Caco-2 (cell line): ENCODE measurements around the gene CCDC148. TPM values are rescaled to one million over a fixed set of nuclear protein-coding genes. Genes with fewer than 3 reads are reported as not detected.

Source experiments
- BruUV-seq: library from RNA; stranded (reverse); fragments of 400-500 nt; replicated peaks from 2 replicates; lab custom pipeline; 2021; lab: Mats Ljungman, UMichigan
- CTCF ChIA-PET: fragments of 300-600 bp; sonication (Branson Sonifier 250); formaldehyde crosslinking; loops from one replicate; lab custom pipeline; 2022; ENCODE audit warnings: antibody characterized with exemption; lab: Charles Lee
- POLR2A ChIA-PET: fragments of 300-600 bp; sonication (Branson Sonifier 250); formaldehyde crosslinking; loops from one replicate; lab custom pipeline; 2022; ENCODE audit warnings: antibody characterized with exemption; lab: Charles Lee
- DNase-seq, 2 experiments: peaks; one replicate each; pipeline versions ENCODE4 v3.0.0 to v3.0.0-alpha.2; 2020 to 2022
- H3K27me3 ChIP-seq: replicated peaks from 2 replicates; pipeline ENCODE4 v1.6.0; 2011; ENCODE audit warnings: low read length; ENCODE audit not compliant: control insufficient read depth, insufficient read depth
- H3K36me3 ChIP-seq: 2 replicates; pipeline ENCODE4 v1.5.1; 2011; ENCODE audit warnings: low read length; ENCODE audit not compliant: control insufficient read depth, insufficient read depth
- H3K4me1 ChIP-seq: fragments of 250-450 bp; sonication (Bioruptor Pico); 2 replicates; pipeline ENCODE4 v1.5.1; 2020; ENCODE audit warnings: mild to moderate bottlenecking
- H3K4me3 ChIP-seq: 2 replicates; pipeline ENCODE4 v1.5.1; 2011; ENCODE audit warnings: low read depth, mild to moderate bottlenecking, control low read depth, low read length
- H3K9me3 ChIP-seq: fragments of 250-450 bp; sonication (Bioruptor Pico); 2 replicates; pipeline ENCODE4 v1.5.1; 2020; ENCODE audit warnings: mild to moderate bottlenecking, moderate library complexity
- H3K27ac Mint-ChIP-seq: one replicate; pipeline ENCODE4 v1.8.0; 2022; ENCODE audit warnings: mixed read lengths; ENCODE audit not compliant: unreplicated experiment
- H3K27me3 Mint-ChIP-seq: one replicate; pipeline ENCODE4 v1.8.0; 2022; ENCODE audit warnings: mixed read lengths; ENCODE audit not compliant: insufficient read depth, unreplicated experiment
- H3K36me3 Mint-ChIP-seq: one replicate; pipeline ENCODE4 v1.8.0; 2022; ENCODE audit warnings: mild to moderate bottlenecking, mixed read lengths; ENCODE audit not compliant: insufficient read depth, unreplicated experiment
- H3K4me1 Mint-ChIP-seq: one replicate; pipeline ENCODE4 v1.8.0; 2022; ENCODE audit warnings: low read depth, mixed read lengths; ENCODE audit not compliant: unreplicated experiment
- H3K4me3 Mint-ChIP-seq: one replicate; pipeline ENCODE4 v1.8.0; 2022; ENCODE audit warnings: mild to moderate bottlenecking, moderate library complexity, mixed read lengths; ENCODE audit not compliant: unreplicated experiment
- H3K9me3 Mint-ChIP-seq: one replicate; pipeline ENCODE4 v1.8.0; 2022; ENCODE audit warnings: mixed read lengths; ENCODE audit not compliant: unreplicated experiment
- intact Hi-C: fragments of 100-400 bp; cut with micrococcal nuclease; formaldehyde crosslinking; loops from one replicate; pipeline ENCODE4 v1.10.0; 2022; ENCODE audit not compliant: unreplicated experiment
- total RNA-seq: library from RNA; stranded (reverse); gene quantifications from 2 replicates; pipeline ENCODE4 v1.2.3, GENCODE V29; 2022
- TF ChIP-seq, protein P1 (sequence below), 2 experiments: fragments of 200-600 bp in 1 of 2; IDR thresholded peaks; 1 replicate in 1 of 2; 2 replicates in 1 of 2; pipeline versions ENCODE4 v1.5.1 to v1.8.0; 2011 to 2022; ENCODE audit warnings: antibody characterized with exemption in 1 of 2, control low read depth in 1 of 2, inconsistent platforms in 1 of 2, low read depth in 1 of 2, low read length in 1 of 2, mild to moderate bottlenecking in 1 of 2, moderate library complexity in 1 of 2; ENCODE audit not compliant: insufficient read depth in 1 of 2, severe bottlenecking in 1 of 2, unreplicated experiment in 1 of 2

CCDC148 gene
- total RNA-seq, 1 experiment from 2014 or later, result 6.3 TPM

DNA sequence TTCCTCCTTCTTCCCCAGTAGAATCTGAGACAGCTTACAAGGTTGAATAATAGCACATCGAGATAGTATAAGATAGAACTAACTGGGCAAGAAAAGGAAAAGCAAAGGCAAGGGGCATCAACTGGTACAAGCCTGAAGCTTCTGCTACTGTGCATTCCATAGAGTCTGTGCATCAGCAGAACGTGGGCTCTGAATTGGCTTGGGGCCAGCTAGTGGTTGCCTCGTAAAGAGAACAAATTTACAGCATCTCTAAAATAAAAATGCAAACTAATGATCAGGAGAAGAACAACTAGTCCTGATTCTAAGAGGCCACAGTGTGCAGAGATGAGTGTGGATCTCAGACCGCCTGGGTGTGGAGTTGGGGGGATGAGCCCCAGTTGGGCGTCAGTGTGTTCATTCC lies 318.3 kb downstream of the CCDC148 start:
- BruUV-seq, result no TSS peak
- Mint-ChIP-seq H3K4me1 (peaks cover 20% of the 10 kb centered on the region), H3K27ac (no peak overlapping the region), H3K36me3 (no peaks in the 10 kb centered on the region), H3K9me3 (peaks cover 4% of the 10 kb centered on the region), H3K27me3 (no peaks in the 10 kb centered on the region), H3K4me3 (no peak overlapping the region)
- DNase-seq, result no peak
- Histone ChIP-seq H3K27me3 (no peaks in the 10 kb centered on the region), H3K9me3 (no peaks in the 10 kb centered on the region; the same call in 1 of the 2 replicates), H3K36me3 (no peaks in the 10 kb centered on the region), H3K4me1 (peaks cover 29% of the 10 kb centered on the region), H3K4me3 (no peak overlapping the region)
- intact Hi-C loops, result no loop called here
- TF ChIP-seq, protein P1, sequence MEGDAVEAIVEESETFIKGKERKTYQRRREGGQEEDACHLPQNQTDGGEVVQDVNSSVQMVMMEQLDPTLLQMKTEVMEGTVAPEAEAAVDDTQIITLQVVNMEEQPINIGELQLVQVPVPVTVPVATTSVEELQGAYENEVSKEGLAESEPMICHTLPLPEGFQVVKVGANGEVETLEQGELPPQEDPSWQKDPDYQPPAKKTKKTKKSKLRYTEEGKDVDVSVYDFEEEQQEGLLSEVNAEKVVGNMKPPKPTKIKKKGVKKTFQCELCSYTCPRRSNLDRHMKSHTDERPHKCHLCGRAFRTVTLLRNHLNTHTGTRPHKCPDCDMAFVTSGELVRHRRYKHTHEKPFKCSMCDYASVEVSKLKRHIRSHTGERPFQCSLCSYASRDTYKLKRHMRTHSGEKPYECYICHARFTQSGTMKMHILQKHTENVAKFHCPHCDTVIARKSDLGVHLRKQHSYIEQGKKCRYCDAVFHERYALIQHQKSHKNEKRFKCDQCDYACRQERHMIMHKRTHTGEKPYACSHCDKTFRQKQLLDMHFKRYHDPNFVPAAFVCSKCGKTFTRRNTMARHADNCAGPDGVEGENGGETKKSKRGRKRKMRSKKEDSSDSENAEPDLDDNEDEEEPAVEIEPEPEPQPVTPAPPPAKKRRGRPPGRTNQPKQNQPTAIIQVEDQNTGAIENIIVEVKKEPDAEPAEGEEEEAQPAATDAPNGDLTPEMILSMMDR (IDR thresholded peaks at IDR 0.05; ENCODE audit: insufficient read depth in 1 of 2, low read depth in 1 of 2, low read length in 1 of 2, severe bottlenecking in 1 of 2, unreplicated experiment in 1 of 2), result no peak
- ChIA-PET POLR2A (no interaction called here), CTCF (no interaction called here)

DNA sequence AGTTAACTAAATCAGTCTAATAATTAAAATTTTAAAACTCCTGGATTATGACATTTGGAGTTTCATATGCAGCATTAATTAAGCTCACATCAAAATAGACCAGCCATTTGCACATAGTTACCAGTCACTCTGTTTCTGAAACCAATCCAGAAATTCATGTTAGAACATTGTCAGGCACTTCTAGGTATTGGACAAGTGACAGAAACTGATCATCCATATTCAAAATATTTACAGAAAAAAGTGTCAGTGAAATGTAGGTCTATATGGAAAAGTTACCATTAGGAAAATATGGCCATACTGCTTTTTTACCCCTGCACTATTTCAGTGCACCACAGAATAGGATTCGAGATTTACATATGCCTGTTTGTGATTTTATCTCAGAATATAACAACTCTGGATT lies 321.5 kb downstream of the CCDC148 start:
- BruUV-seq, result no TSS peak
- Mint-ChIP-seq H3K36me3 (no peaks in the 10 kb centered on the region), H3K4me1 (peaks cover 12% of the 10 kb centered on the region), H3K4me3 (no peak overlapping the region), H3K27me3 (no peaks in the 10 kb centered on the region), H3K9me3 (peaks cover 17% of the 10 kb centered on the region), H3K27ac (no peak overlapping the region)
- no peak for DNase-seq
- intact Hi-C loops, result no loop called here
- ChIA-PET CTCF (no interaction called here), POLR2A (no interaction called here)
- H3K9me3 ChIP-seq, result peaks cover 11% of the 10 kb centered on the region; the same call in 1 of the 2 replicates
- H3K4me1 ChIP-seq, result peaks cover 34% of the 10 kb centered on the region
- TF ChIP-seq, protein P1 (IDR thresholded peaks at IDR 0.05; ENCODE audit: insufficient read depth in 1 of 2, low read depth in 1 of 2, low read length in 1 of 2, severe bottlenecking in 1 of 2, unreplicated experiment in 1 of 2), result no peak
- H3K4me3 ChIP-seq, result no peak overlapping the region
- no peaks in the 10 kb centered on the region for H3K27me3 ChIP-seq
- H3K36me3 ChIP-seq, result no peaks in the 10 kb centered on the region

DNA sequence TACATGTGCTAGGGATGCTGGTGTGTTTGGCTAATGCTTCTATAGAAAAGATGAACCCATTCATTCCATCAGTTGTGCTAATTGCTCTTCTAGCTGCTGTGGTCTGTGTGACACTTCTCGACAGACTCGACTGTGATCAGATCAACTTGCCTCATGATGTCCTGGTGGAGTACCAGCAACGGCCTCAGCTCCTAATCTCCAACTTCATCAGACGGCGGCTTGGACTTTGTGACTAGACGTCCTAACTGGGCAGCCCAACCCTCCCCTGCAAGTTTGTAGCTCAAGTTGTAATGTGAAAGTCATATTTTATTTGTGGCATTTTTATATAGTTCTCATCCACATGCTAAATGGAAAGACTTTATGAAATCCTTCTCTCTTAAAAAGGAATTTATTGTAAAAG lies 321.9 kb downstream of the CCDC148 start:
- H3K36me3 Mint-ChIP-seq, result no peaks in the 10 kb centered on the region
- H3K9me3 Mint-ChIP-seq, result peaks cover 17% of the 10 kb centered on the region
- H3K36me3 ChIP-seq, result no peaks in the 10 kb centered on the region
- H3K4me1 ChIP-seq, result peaks cover 38% of the 10 kb centered on the region
- no peaks in the 10 kb centered on the region for H3K27me3 Mint-ChIP-seq
- TF ChIP-seq, protein P1 (IDR thresholded peaks at IDR 0.05; ENCODE audit: insufficient read depth in 1 of 2, low read depth in 1 of 2, low read length in 1 of 2, severe bottlenecking in 1 of 2, unreplicated experiment in 1 of 2), result no peak
- no peak overlapping the region for H3K4me3 ChIP-seq
- H3K4me1 Mint-ChIP-seq, result peaks cover 12% of the 10 kb centered on the region
- DNase-seq, result peak in 1 of 2 experiments; percentile 49
- ChIA-PET CTCF (no interaction called here), POLR2A (no interaction called here)
- H3K4me3 Mint-ChIP-seq, result no peak overlapping the region
- no peak overlapping the region for H3K27ac Mint-ChIP-seq
- intact Hi-C loops, result no loop called here
- peaks cover 11% of the 10 kb centered on the region; the same call in 1 of the 2 replicates for H3K9me3 ChIP-seq
- no peaks in the 10 kb centered on the region for H3K27me3 ChIP-seq
- no TSS peak for BruUV-seq
